Embryonic facial prominence (tissue), 1 donor: ENCODE measurements around the gene TMEM250.

ENCODE experiments used
- DNase-seq: peaks from one replicate; pipeline ENCODE4 v3.0.0-alpha.2; 2016; ENCODE audit errors: extremely low spot score

The TMEM250 gene

GRCh38 chr9:136147890-136148714 is 29.4 kb upstream of the TMEM250 start:
- DNase-seq, result no peak

GRCh38 chr9:136147038-136147889 is 28.6 kb upstream of the TMEM250 start:
- no peak for DNase-seq

GRCh38 chr9:136146126-136147037 is 27.7 kb upstream of the TMEM250 start:
- DNase-seq, result no peak

GRCh38 chr9:136145580-136145979 is 26.9 kb upstream of the TMEM250 start:
- DNase-seq, result no peak

- DNase-seq, result no peak
These were observed 25.8 kb upstream of the TMEM250 start for GRCh38 chr9:136144450-136144849.

GRCh38 chr9:136143215-136144001 is 24.7 kb upstream of the TMEM250 start:
- no peak for DNase-seq

GRCh38 chr9:136142859-136143214 is 24.2 kb upstream of the TMEM250 start:
- DNase-seq, result no peak

- no peak for DNase-seq
These were observed 23.7 kb upstream of the TMEM250 start for GRCh38 chr9:136142414-136142796.

- no peak for DNase-seq
These were observed 23.2 kb upstream of the TMEM250 start for GRCh38 chr9:136141682-136142413.

- peak; percentile 47 for DNase-seq
These were observed 22.3 kb upstream of the TMEM250 start for GRCh38 chr9:136140966-136141365.

- DNase-seq, result no peak
These were observed 21.4 kb upstream of the TMEM250 start for GRCh38 chr9:136140046-136140445.

- DNase-seq, result no peak
These were observed 19.9 kb upstream of the TMEM250 start for GRCh38 chr9:136138566-136138965.

GRCh38 chr9:136137321-136138265 is 18.9 kb upstream of the TMEM250 start:
- no peak for DNase-seq

- DNase-seq, result no peak
These were observed 17.7 kb upstream of the TMEM250 start for GRCh38 chr9:136136127-136136925.

GRCh38 chr9:136135326-136136126 is 16.9 kb upstream of the TMEM250 start:
- no peak for DNase-seq

- no peak for DNase-seq
These were observed 15.3 kb upstream of the TMEM250 start for GRCh38 chr9:136133959-136134484.
